ENCODE data around the gene EIF1.

EIF1 gene

DNA sequence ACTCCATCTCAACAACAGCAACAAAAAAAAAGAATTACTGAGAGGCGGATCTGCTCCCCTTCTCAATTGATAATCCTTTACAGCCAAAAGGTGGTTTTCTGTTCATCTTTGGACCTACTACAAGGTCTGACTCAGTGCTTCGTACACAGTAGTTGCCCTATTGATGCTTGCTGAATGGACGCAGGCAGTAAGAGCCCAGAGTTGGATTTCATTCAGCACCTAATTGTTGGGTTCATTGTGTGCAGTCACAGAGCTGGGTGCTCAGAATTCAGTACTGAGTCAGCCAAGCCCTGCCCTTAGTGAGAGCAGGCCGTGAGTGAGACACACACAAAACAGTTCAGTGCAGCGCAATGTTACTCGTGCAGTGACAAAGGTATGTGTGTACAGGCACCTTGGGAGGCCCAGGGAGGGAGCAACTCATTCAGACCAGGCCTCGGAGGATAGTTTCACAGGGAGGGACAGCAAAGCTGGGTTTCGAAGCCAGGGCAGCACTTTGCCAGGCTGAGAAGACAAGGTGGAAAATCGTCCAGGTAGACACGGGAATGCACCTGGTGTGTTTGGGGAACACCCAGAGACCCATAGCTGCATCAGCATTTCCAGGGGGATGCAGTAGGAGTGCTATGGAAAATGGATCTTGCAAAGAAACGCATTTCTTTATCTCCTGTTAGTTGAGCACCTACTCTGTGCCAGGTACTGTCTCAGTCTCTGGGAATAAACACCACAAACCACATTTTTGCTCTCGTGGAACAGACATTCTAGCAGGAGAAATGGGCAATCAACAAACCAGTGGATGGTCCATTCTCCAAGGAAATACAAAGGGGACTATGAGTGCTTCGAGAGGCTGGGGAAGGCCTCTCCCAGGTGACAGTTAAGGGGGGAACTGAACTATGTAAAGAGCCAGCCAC lies 46.2 kb upstream of the EIF1 start:
- H3K4me3 ChIP-seq (ENCODE audit: low read length) = no peak overlapping the region
- no peaks in the 10 kb centered on the region for H3K9me2 ChIP-seq (replicated peaks; ENCODE audit: control insufficient read depth, low read length)
- H3K79me2 ChIP-seq (ENCODE audit: control insufficient read depth, low read length) = no peaks in the 10 kb centered on the region
- H3K36me3 ChIP-seq (ENCODE audit: control insufficient read depth, low read length) = no peaks in the 10 kb centered on the region
- H3F3A ChIP-seq (ENCODE audit: control insufficient read depth, insufficient read depth) = no peaks in the 10 kb centered on the region
- no peaks in the 10 kb centered on the region for H4K20me1 ChIP-seq (ENCODE audit: control insufficient read depth, insufficient read depth, low read depth, low read length)
- no peaks in the 10 kb centered on the region for H3K9me3 ChIP-seq (ENCODE audit: control insufficient read depth, insufficient read depth, low read length)
- no peak overlapping the region for H3K27ac ChIP-seq (ENCODE audit: low read depth, low read length)
- H3K4me2 ChIP-seq (ENCODE audit: low read length) = no peak overlapping the region
- peaks cover 5% of the 10 kb centered on the region for H3K27me3 ChIP-seq (ENCODE audit: control insufficient read depth, low read length)
- H3K4me1 ChIP-seq (ENCODE audit: control insufficient read depth, low read length) = no peaks in the 10 kb centered on the region
- TF ChIP-seq, protein P1, sequence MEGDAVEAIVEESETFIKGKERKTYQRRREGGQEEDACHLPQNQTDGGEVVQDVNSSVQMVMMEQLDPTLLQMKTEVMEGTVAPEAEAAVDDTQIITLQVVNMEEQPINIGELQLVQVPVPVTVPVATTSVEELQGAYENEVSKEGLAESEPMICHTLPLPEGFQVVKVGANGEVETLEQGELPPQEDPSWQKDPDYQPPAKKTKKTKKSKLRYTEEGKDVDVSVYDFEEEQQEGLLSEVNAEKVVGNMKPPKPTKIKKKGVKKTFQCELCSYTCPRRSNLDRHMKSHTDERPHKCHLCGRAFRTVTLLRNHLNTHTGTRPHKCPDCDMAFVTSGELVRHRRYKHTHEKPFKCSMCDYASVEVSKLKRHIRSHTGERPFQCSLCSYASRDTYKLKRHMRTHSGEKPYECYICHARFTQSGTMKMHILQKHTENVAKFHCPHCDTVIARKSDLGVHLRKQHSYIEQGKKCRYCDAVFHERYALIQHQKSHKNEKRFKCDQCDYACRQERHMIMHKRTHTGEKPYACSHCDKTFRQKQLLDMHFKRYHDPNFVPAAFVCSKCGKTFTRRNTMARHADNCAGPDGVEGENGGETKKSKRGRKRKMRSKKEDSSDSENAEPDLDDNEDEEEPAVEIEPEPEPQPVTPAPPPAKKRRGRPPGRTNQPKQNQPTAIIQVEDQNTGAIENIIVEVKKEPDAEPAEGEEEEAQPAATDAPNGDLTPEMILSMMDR (IDR thresholded peaks at IDR 0.05; ENCODE audit: low read depth, low read length, poor library complexity, severe bottlenecking) = no peak
- TF ChIP-seq EZH2phosphoT487 (IDR thresholded peaks at IDR 0.05; ENCODE audit: borderline replicate concordance, low read length) = no peak

DNA sequence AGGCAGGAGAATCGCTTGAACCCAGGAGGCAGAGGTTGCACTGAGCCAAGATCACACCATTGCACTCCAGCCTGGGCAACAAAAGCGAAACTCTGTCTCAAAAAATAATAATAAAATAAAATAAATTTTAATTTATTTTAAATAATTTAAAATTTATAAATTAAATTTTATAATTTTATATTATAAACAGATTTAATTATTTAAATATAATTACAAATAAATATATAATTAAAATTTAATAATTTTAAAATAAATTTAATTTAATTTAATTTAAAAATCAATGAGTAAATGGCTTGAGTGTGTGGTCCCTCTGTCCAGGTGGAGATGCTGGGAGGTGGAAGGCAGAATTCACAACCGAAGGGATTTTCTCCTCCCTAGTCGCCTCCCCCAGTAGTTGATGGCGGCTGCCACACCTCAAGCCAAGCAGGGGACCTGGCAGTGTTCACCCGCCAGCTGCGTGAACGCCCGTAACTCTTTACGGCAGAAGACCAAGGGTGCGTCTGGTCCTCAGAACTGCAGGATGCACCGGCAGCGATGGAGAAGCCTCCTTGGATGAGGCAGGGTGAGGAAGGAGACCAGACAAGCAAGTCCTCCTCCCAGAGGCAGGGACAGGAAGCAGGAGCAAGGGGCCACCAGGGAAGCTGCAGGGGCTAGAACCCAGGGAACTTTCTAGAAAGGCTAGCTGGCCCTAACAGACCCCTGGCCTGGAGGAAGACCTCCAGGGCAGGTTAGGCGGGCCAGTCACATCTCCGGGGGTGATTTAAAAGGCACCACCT lies 41.5 kb upstream of the EIF1 start:
- no peaks in the 10 kb centered on the region for H3K9me3 ChIP-seq (ENCODE audit: control insufficient read depth, insufficient read depth, low read length)
- H4K20me1 ChIP-seq (ENCODE audit: control insufficient read depth, insufficient read depth, low read depth, low read length) = no peaks in the 10 kb centered on the region
- peaks cover 13% of the 10 kb centered on the region for H3K4me1 ChIP-seq (ENCODE audit: control insufficient read depth, low read length)
- H3K4me3 ChIP-seq (ENCODE audit: low read length) = no peak overlapping the region
- H3K27ac ChIP-seq (ENCODE audit: low read depth, low read length) = no peak overlapping the region
- H3K27me3 ChIP-seq (ENCODE audit: control insufficient read depth, low read length) = peaks cover 5% of the 10 kb centered on the region
- no peaks in the 10 kb centered on the region for H3K79me2 ChIP-seq (ENCODE audit: control insufficient read depth, low read length)
- H3K4me2 ChIP-seq (ENCODE audit: low read length) = no peak overlapping the region
- H3K36me3 ChIP-seq (ENCODE audit: control insufficient read depth, low read length) = no peaks in the 10 kb centered on the region
- no peaks in the 10 kb centered on the region for H3K9me2 ChIP-seq (replicated peaks; ENCODE audit: control insufficient read depth, low read length)
- TF ChIP-seq, protein P1 (IDR thresholded peaks at IDR 0.05; ENCODE audit: low read depth, low read length, poor library complexity, severe bottlenecking) = no peak
- TF ChIP-seq EZH2phosphoT487 (IDR thresholded peaks at IDR 0.05; ENCODE audit: borderline replicate concordance, low read length) = no peak
- H3F3A ChIP-seq (ENCODE audit: control insufficient read depth, insufficient read depth) = 0 out of 2 replicates have a peak, but pooled peaks cover 2% of the 10 kb centered on the region

DNA sequence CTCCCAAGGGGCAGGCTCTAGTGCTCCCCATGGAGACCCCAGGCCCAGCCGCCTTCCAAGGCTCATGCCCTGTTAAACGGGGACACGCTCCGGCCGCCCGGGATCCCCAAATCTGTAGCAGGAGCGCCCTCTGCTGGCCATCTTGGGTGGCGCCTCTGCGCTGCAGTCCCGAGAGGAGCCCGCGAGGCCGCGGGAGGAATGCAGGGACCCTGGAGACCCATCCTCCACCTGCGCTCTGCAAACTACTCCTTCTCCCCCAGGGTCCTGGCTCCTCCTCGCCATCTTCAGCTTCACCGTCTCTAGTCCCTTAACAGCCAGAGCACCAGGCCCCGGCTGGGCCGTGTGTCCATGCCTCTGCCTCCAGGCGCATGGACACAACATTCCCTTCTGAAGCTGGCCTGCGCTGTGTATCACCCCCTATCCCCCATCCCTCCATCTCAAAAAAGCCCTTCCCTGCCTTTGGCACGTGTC lies 40.7 kb upstream of the EIF1 start:
- H3K79me2 ChIP-seq (ENCODE audit: control insufficient read depth, low read length) = no peaks in the 10 kb centered on the region
- no peak overlapping the region for H3K27ac ChIP-seq (ENCODE audit: low read depth, low read length)
- peaks cover 13% of the 10 kb centered on the region for H3K4me1 ChIP-seq (ENCODE audit: control insufficient read depth, low read length)
- H3K9me2 ChIP-seq (replicated peaks; ENCODE audit: control insufficient read depth, low read length) = no peaks in the 10 kb centered on the region
- 0 out of 2 replicates have a peak, but pooled peaks cover 2% of the 10 kb centered on the region for H3F3A ChIP-seq (ENCODE audit: control insufficient read depth, insufficient read depth)
- peak overlapping the region; percentile 95 for H3K4me2 ChIP-seq (ENCODE audit: low read length)
- peak overlapping the region; percentile 72 for H3K4me3 ChIP-seq (ENCODE audit: low read length)
- TF ChIP-seq EZH2phosphoT487 (IDR thresholded peaks at IDR 0.05; ENCODE audit: borderline replicate concordance, low read length) = no peak
- TF ChIP-seq, protein P1 (IDR thresholded peaks at IDR 0.05; ENCODE audit: low read depth, low read length, poor library complexity, severe bottlenecking) = peak; percentile 86
- no peaks in the 10 kb centered on the region for H3K36me3 ChIP-seq (ENCODE audit: control insufficient read depth, low read length)
- H3K27me3 ChIP-seq (ENCODE audit: control insufficient read depth, low read length) = peaks cover 5% of the 10 kb centered on the region
- H4K20me1 ChIP-seq (ENCODE audit: control insufficient read depth, insufficient read depth, low read depth, low read length) = no peaks in the 10 kb centered on the region
- no peaks in the 10 kb centered on the region for H3K9me3 ChIP-seq (ENCODE audit: control insufficient read depth, insufficient read depth, low read length)
